Activated CD4-positive, alpha-beta T cell treated with anti-CD3 and anti-CD28 coated beads, Interleukin-2, Interleukin-4, amounts not matched to agents 100 ng/mL and 50 ng/mL, durations not matched to agents 16 hours and 8 hours (primary cell): ENCODE results near the gene MAP2K1.
A peak's percentile ranks its signal among the peaks of the same experiment; 100 is the strongest.

Experiments used
- DNase-seq: peaks from one replicate; pipeline ENCODE4 v3.0.0-alpha.2; 2020; ENCODE audit warnings: low spot score

MAP2K1 gene

DNA sequence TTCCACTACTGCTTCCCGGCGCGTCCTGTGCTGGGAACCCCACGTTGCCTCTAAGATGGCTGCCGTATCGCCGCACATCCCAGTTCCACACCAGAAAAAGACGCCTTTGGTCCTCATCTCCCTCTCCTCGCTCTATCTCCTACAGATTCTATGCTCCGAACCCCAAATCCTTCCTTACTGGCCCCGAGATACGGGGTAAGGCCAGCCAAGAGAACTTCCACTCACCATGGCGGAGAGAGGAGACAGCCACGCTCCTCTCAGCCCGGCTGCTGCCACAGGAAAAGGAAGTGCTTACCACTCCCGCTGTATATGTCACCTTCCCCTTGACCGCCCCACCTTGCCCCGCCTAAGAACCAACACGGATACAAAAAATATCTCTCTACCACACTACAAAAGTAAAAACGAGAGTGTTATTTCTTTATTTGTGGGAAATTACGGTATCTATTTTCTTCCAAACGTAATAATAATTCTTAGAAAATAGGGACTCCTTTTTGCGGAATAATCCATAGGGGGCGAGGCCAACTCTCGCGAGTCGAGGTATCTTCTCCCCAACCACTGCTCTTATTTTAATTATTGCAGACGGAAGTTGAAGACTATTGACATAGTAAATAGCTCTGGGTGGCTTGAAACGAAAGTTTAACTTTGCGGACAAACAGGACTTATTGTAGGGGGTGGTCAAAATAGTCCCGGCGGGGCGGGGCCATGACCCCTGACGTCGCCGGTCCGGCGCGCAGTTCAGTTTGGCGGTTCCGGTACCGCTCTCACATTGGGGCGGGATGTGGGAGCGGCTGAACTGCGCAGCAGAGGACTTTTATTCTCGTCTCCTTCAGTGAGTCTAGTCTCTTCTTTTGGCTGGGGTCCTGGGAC lies 118.1 kb downstream of the MAP2K1 start, which contains the start of the genes RPL4 and ZWILCH:
Gene RPL4, minus strand, starts transcription at position 293 of the 867 bp plus-strand sequence. Its CDS starts 65 bp downstream, at position 228.
Gene ZWILCH, plus strand, starts transcription at position 764 of the 867 bp plus-strand sequence. Its CDS starts 13 bp downstream, at position 777.
- peak; percentile 85 for DNase-seq

DNA sequence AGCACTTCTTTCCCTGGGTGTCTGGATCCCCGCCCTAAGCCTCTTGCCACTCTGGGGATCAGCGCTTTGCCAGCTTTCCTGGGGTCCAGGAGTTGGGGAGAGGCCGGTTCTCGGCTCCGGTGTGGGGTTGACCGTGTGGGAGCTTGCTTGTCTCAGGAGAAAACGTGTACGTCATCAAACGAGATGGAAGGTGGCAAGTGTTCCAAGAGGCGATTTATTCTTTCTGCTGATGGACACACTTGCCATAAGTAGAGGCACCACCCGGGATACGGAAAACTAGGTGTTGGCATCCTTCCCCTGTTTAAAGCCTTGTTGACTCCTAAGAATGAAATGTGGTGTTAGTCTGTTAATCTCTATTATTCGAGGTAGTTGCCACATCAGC lies 118.7 kb downstream of the MAP2K1 start:
- DNase-seq = no peak

DNA sequence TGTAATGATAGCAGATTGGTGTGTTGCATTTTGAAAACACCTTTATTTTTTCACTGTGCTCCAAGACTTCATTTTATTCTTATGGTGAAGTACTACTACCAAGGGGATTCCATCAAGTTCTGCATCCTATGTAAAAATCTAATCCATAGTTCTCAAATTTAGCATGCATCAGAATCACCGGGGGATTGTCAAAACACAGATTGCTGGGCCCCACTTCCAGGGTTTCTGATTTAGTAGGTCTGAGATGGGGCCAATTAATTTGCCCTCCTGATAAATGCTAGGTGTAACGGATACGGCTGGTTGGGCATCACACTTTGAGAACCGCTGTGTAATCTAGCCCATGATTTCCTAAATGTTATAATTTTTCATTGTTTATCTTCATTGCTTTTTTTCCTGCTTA lies 119.1 kb downstream of the MAP2K1 start:
- no peak for DNase-seq

DNA sequence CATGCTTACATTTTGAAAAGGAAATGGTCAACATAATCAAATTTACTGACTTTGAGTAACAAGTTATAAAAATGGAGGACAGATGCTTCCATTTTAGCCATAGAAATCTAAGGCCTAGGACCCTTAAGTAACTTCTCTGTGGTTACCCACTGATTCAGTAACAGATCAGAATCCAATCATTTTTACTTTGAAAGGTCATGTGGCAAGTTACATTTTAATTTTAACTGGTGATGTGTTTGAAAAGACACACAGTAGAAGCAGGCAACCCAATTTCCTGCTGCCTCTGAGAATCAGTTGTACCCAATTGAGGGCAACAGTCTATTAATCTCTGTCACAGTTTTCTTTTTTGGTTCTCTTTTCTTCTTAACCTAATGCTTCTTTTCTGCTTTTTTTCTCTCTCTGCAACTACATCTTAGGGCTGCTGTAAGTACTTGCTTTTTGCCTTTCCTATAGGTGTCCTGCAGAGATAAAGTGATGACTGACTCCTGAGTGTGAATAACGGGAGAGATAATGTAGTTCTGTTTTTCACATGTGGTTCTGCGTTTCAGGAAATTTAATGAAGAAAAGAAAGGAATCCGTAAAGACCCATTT lies 121.7 kb downstream of the MAP2K1 start:
- DNase-seq = no peak

DNA sequence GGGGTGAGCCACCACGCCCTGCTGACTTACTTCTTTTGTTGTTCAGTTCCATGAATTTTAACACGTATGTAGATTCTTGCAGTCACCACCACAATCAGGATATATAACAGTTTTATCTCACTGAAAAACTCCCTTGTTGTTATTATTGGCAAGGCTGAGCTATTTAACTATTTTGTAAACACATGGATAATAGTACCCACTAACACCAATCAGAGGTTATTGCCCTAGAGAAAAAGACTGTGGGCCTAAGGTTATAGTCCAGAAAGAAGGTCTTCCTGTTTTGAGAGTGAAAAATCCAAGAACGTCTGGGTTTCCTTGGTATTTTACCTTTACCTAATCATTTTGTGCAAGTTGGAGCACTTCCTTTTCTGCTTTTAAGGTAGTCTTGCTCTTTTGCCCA lies 127.9 kb downstream of the MAP2K1 start:
- no peak for DNase-seq

DNA sequence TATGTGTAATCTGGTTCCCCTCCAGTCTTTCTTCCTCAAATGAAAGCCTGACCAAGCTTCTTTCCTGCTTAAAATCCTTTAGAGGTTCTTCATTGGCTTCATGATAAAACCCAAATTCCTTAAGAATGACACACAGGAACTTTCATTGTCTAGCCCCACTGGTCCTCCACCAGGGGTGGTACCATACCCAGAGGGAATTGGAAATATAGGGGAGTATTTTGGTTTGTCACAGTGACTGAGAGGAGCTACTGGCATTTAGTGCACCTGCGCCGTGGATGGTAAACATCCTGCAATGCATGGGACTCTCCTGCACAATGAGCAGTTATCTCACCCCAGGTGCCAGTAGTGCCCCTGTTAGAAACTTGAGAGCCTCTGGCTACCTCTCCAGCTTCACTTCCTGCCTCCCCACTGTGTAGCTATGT lies 129.2 kb downstream of the MAP2K1 start:
- DNase-seq = no peak

DNA sequence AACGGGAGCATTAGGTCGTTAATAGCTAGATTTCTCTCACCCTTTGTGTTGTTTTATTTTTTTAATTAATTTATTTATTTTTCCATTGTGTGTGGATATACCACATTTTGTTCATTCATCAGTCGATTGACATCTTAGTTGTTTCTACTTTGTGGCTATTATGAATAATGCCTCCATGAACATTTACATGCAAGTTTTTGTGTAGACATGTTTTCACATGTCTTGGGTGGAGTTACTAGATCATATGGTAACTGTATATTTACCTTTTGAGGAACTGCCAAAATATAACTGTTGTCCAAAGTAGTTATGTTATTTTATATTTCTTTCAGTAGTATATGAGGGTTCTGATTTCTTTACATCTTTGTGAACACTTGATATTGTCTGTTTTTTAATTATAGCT lies 137.2 kb downstream of the MAP2K1 start:
- DNase-seq = no peak

DNA sequence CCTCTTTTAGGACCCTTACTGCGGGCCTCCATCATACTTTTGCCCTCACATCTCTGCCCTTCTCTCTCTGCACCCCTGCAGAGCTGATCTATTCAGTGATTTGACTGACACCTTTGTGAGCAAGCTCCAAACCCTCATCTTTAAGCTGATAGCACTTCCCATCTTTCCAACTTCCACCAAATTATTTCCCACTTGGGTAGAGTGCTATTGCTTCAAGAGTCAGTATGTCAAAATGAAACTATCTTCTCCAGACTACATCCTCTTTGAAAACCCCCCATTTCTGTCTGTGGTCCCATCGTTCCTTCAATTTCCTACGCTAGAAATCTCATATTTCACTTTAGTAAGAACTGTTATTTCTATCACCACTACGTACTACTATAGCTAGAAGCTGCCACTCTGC lies 138.1 kb downstream of the MAP2K1 start:
- no peak for DNase-seq

DNA sequence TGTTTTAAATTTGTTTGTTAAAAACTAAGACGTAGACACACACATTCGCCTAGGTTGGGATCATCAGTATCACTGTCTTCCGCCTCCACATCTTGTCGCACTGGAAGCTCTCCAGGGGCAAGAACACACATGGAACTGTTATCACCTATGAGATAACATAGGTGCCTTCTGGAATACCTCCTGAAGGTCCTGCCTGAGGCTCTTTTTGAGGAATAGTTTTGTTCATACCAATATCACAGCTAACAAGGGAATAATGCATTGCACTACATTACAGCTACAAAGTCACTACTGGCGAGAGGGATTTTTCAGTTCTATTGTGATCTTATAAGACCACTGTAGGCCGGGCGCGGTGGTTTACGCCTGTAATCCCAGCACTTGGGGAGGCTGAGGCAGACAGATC lies 148.3 kb downstream of the MAP2K1 start:
- no peak for DNase-seq
